NK-92 (cell line): ENCODE results near the gene HLTF.
"Not testable (repeated sequence)": the region's sequence is repeated elsewhere in the genome, so short reads cannot be mapped to it uniquely, and the experiment has no call there.

ENCODE experiments used
- DNase-seq: peaks from one replicate; lab custom pipeline; 2025; ENCODE audit not compliant: unreplicated experiment; lab: John Stamatoyannopoulos, UW

HLTF gene

GRCh38 chr3:148992635-148993255 lies 93.6 kb downstream of the HLTF start:
- no peak for DNase-seq

- DNase-seq = no peak
Measured at GRCh38 chr3:148992027-148992634, 94.2 kb downstream of the HLTF start.

- no peak for DNase-seq
Measured at GRCh38 chr3:148991219-148992026, 94.9 kb downstream of the HLTF start, which contains the start of gene GYG1. GYG1 (plus strand) TSS chr3:148991540; CDS start chr3:148991641, 101 bp downstream.

- no peak for DNase-seq
Measured at GRCh38 chr3:148990236-148990635, 96.1 kb downstream of the HLTF start.

- DNase-seq = not testable (repeated sequence)
Measured at GRCh38 chr3:148987551-148987950, 98.8 kb downstream of the HLTF start.

- no peak for DNase-seq
Measured at GRCh38 chr3:148981273-148981672, 105.1 kb downstream of the HLTF start.
